Suppressor macrophage treated with lipopolysaccharide for 1 hour (primary cell): ENCODE results near the gene PDE4D.
"Not testable (repeated sequence)": the region's sequence is repeated elsewhere in the genome, so short reads cannot be mapped to it uniquely, and the experiment has no call there.

Experiments
- DNase-seq, 3 donors: peaks; one replicate each; pipeline ENCODE4 v3.0.0-alpha.2; 2020 to 2022

PDE4D gene

GRCh38 chr5:59767681-59768151, 125.8 kb downstream of the PDE4D start:
- no peak for DNase-seq

GRCh38 chr5:59767211-59767605, 126.3 kb downstream of the PDE4D start:
- no peak for DNase-seq

- DNase-seq = no peak
These were observed 126.9 kb downstream of the PDE4D start for GRCh38 chr5:59766427-59767210.

GRCh38 chr5:59765446-59765845, 128.1 kb downstream of the PDE4D start:
- DNase-seq = no peak

- DNase-seq = no peak
These were observed 129.2 kb downstream of the PDE4D start for GRCh38 chr5:59764361-59764760.

- peak; percentile 22 to 51 (median 35) for DNase-seq
These were observed 130.0 kb downstream of the PDE4D start for GRCh38 chr5:59763541-59763940.

- DNase-seq = not testable (repeated sequence)
These were observed 131.3 kb downstream of the PDE4D start for GRCh38 chr5:59762232-59762631.

GRCh38 chr5:59760785-59761348, 132.7 kb downstream of the PDE4D start:
- DNase-seq = peak; percentile 41 to 54 (median 52)

GRCh38 chr5:59759600-59760351, 133.8 kb downstream of the PDE4D start:
- no peak for DNase-seq

GRCh38 chr5:59758566-59758965, 135.0 kb downstream of the PDE4D start:
- no peak for DNase-seq

- no peak for DNase-seq
These were observed 136.1 kb downstream of the PDE4D start for GRCh38 chr5:59757442-59757841.

GRCh38 chr5:59756373-59757035, 137.0 kb downstream of the PDE4D start:
- DNase-seq = no peak

- no peak for DNase-seq
These were observed 138.1 kb downstream of the PDE4D start for GRCh38 chr5:59755476-59755875.

GRCh38 chr5:59753599-59753998, 139.9 kb downstream of the PDE4D start:
- no peak for DNase-seq

GRCh38 chr5:59749782-59750520, 143.6 kb downstream of the PDE4D start:
- DNase-seq = no peak

GRCh38 chr5:59748036-59748663, 145.4 kb downstream of the PDE4D start:
- DNase-seq = not testable (repeated sequence)

- DNase-seq = peak; percentile 22 to 46 (median 38)
These were observed 147.2 kb downstream of the PDE4D start for GRCh38 chr5:59746241-59746765.

GRCh38 chr5:59745415-59745863, 148.1 kb downstream of the PDE4D start:
- DNase-seq = no peak

- DNase-seq = no peak
These were observed 149.0 kb downstream of the PDE4D start for GRCh38 chr5:59744531-59744992.

GRCh38 chr5:59741599-59741998, 151.9 kb downstream of the PDE4D start:
- no peak for DNase-seq

GRCh38 chr5:59738024-59738423, 155.5 kb downstream of the PDE4D start:
- no peak for DNase-seq
